Measurements from ENCODE around the gene EPN2.

Gene EPN2

GRCh38 chr17:19339341-19339815 lies 102.2 kb downstream of the EPN2 start:
- no peak overlapping the region for H3K27ac ChIP-seq (ENCODE audit: low read depth, low read length)
- no peak overlapping the region for H2AFZ ChIP-seq (ENCODE audit: low read length, unreplicated experiment)
- H3K79me2 ChIP-seq (ENCODE audit: control insufficient read depth, insufficient read depth, low read length, unreplicated experiment) = no peaks in the 10 kb centered on the region
- no peak overlapping the region for H3K4me3 ChIP-seq (ENCODE audit: low read depth, low read length)
- no peaks in the 10 kb centered on the region for H3K27me3 ChIP-seq (ENCODE audit: insufficient read depth, low read length)
- H3K4me1 ChIP-seq (ENCODE audit: control insufficient read depth, insufficient read depth, low read length, unreplicated experiment) = no peaks in the 10 kb centered on the region
- no peaks in the 10 kb centered on the region for H3K36me3 ChIP-seq (ENCODE audit: insufficient read depth, low read length)

GRCh38 chr17:19341211-19341631 lies 104.1 kb downstream of the EPN2 start:
- H3K27ac ChIP-seq (ENCODE audit: low read depth, low read length) = no peak overlapping the region
- H3K4me1 ChIP-seq (ENCODE audit: control insufficient read depth, insufficient read depth, low read length, unreplicated experiment) = peaks cover 11% of the 10 kb centered on the region
- no peaks in the 10 kb centered on the region for H3K79me2 ChIP-seq (ENCODE audit: control insufficient read depth, insufficient read depth, low read length, unreplicated experiment)
- no peak overlapping the region for H2AFZ ChIP-seq (ENCODE audit: low read length, unreplicated experiment)
- H3K4me3 ChIP-seq (ENCODE audit: low read depth, low read length) = no peak overlapping the region
- H3K27me3 ChIP-seq (ENCODE audit: insufficient read depth, low read length) = no peaks in the 10 kb centered on the region
- H3K36me3 ChIP-seq (ENCODE audit: insufficient read depth, low read length) = no peaks in the 10 kb centered on the region

GRCh38 chr17:19341641-19342610 lies 104.8 kb downstream of the EPN2 start:
- H3K4me1 ChIP-seq (ENCODE audit: control insufficient read depth, insufficient read depth, low read length, unreplicated experiment) = peaks cover 18% of the 10 kb centered on the region

GRCh38 chr17:19342611-19343255 lies 105.6 kb downstream of the EPN2 start:
- H3K4me1 ChIP-seq (ENCODE audit: control insufficient read depth, insufficient read depth, low read length, unreplicated experiment) = peaks cover 26% of the 10 kb centered on the region
- no peaks in the 10 kb centered on the region for H3K27me3 ChIP-seq (ENCODE audit: insufficient read depth, low read length)
- no peak overlapping the region for H3K4me3 ChIP-seq (ENCODE audit: low read depth, low read length)
- no peak overlapping the region for H3K27ac ChIP-seq (ENCODE audit: low read depth, low read length)
- H3K36me3 ChIP-seq (ENCODE audit: insufficient read depth, low read length) = no peaks in the 10 kb centered on the region
- H2AFZ ChIP-seq (ENCODE audit: low read length, unreplicated experiment) = no peak overlapping the region
- no peaks in the 10 kb centered on the region for H3K79me2 ChIP-seq (ENCODE audit: control insufficient read depth, insufficient read depth, low read length, unreplicated experiment)

More at GRCh38 chr17:19341641-19342610, 104.8 kb downstream of the EPN2 start:
- Histone ChIP-seq H3K4me3 (ENCODE audit: low read depth, low read length) (no peak overlapping the region), H3K36me3 (ENCODE audit: insufficient read depth, low read length) (no peaks in the 10 kb centered on the region), H2AFZ (ENCODE audit: low read length, unreplicated experiment) (no peak overlapping the region), H3K79me2 (ENCODE audit: control insufficient read depth, insufficient read depth, low read length, unreplicated experiment) (no peaks in the 10 kb centered on the region), H3K27me3 (ENCODE audit: insufficient read depth, low read length) (no peaks in the 10 kb centered on the region), H3K27ac (ENCODE audit: low read depth, low read length) (no peak overlapping the region)

GRCh38 chr17:19343256-19343630 lies 106.1 kb downstream of the EPN2 start:
- Histone ChIP-seq H3K27me3 (ENCODE audit: insufficient read depth, low read length) (no peaks in the 10 kb centered on the region), H2AFZ (ENCODE audit: low read length, unreplicated experiment) (no peak overlapping the region), H3K4me1 (ENCODE audit: control insufficient read depth, insufficient read depth, low read length, unreplicated experiment) (peaks cover 29% of the 10 kb centered on the region), H3K4me3 (ENCODE audit: low read depth, low read length) (no peak overlapping the region), H3K27ac (ENCODE audit: low read depth, low read length) (no peak overlapping the region), H3K79me2 (ENCODE audit: control insufficient read depth, insufficient read depth, low read length, unreplicated experiment) (no peaks in the 10 kb centered on the region), H3K36me3 (ENCODE audit: insufficient read depth, low read length) (no peaks in the 10 kb centered on the region)

- Histone ChIP-seq H2AFZ (ENCODE audit: low read length, unreplicated experiment) (no peak overlapping the region), H3K4me1 (ENCODE audit: control insufficient read depth, insufficient read depth, low read length, unreplicated experiment) (peaks cover 29% of the 10 kb centered on the region), H3K4me3 (ENCODE audit: low read depth, low read length) (no peak overlapping the region), H3K27me3 (ENCODE audit: insufficient read depth, low read length) (no peaks in the 10 kb centered on the region), H3K79me2 (ENCODE audit: control insufficient read depth, insufficient read depth, low read length, unreplicated experiment) (no peaks in the 10 kb centered on the region), H3K36me3 (ENCODE audit: insufficient read depth, low read length) (no peaks in the 10 kb centered on the region), H3K27ac (ENCODE audit: low read depth, low read length) (no peak overlapping the region)
Observed at GRCh38 chr17:19343671-19344151, 106.5 kb downstream of the EPN2 start.

GRCh38 chr17:19344311-19345066 lies 107.3 kb downstream of the EPN2 start:
- Histone ChIP-seq H3K4me3 (ENCODE audit: low read depth, low read length) (no peak overlapping the region), H3K36me3 (ENCODE audit: insufficient read depth, low read length) (no peaks in the 10 kb centered on the region), H3K4me1 (ENCODE audit: control insufficient read depth, insufficient read depth, low read length, unreplicated experiment) (peaks cover 29% of the 10 kb centered on the region), H3K79me2 (ENCODE audit: control insufficient read depth, insufficient read depth, low read length, unreplicated experiment) (no peaks in the 10 kb centered on the region), H2AFZ (ENCODE audit: low read length, unreplicated experiment) (no peak overlapping the region), H3K27me3 (ENCODE audit: insufficient read depth, low read length) (no peaks in the 10 kb centered on the region), H3K27ac (ENCODE audit: low read depth, low read length) (no peak overlapping the region)

GRCh38 chr17:19345067-19345460 lies 107.9 kb downstream of the EPN2 start:
- Histone ChIP-seq H3K36me3 (ENCODE audit: insufficient read depth, low read length) (no peaks in the 10 kb centered on the region), H3K4me1 (ENCODE audit: control insufficient read depth, insufficient read depth, low read length, unreplicated experiment) (peaks cover 29% of the 10 kb centered on the region), H2AFZ (ENCODE audit: low read length, unreplicated experiment) (no peak overlapping the region), H3K4me3 (ENCODE audit: low read depth, low read length) (no peak overlapping the region), H3K27ac (ENCODE audit: low read depth, low read length) (no peak overlapping the region), H3K27me3 (ENCODE audit: insufficient read depth, low read length) (no peaks in the 10 kb centered on the region), H3K79me2 (ENCODE audit: control insufficient read depth, insufficient read depth, low read length, unreplicated experiment) (no peaks in the 10 kb centered on the region)

- no peak overlapping the region for H3K4me3 ChIP-seq (ENCODE audit: low read depth, low read length)
- no peaks in the 10 kb centered on the region for H3K36me3 ChIP-seq (ENCODE audit: insufficient read depth, low read length)
- H3K27me3 ChIP-seq (ENCODE audit: insufficient read depth, low read length) = no peaks in the 10 kb centered on the region
- no peak overlapping the region for H2AFZ ChIP-seq (ENCODE audit: low read length, unreplicated experiment)
- H3K79me2 ChIP-seq (ENCODE audit: control insufficient read depth, insufficient read depth, low read length, unreplicated experiment) = no peaks in the 10 kb centered on the region
- peak overlapping the region; percentile 58 for H3K27ac ChIP-seq (ENCODE audit: low read depth, low read length)
- peaks cover 29% of the 10 kb centered on the region for H3K4me1 ChIP-seq (ENCODE audit: control insufficient read depth, insufficient read depth, low read length, unreplicated experiment)
Observed at GRCh38 chr17:19345486-19346350, 108.6 kb downstream of the EPN2 start.

All from ACC112 (cell line).